KMS-11 (cell line): ENCODE results near the gene KCNQ1OT1.

Experiments used
- H2AFZ ChIP-seq: fragments of 200-600 bp; sonication (generic); 2 replicates; pipeline ENCODE4 v1.6.1; 2016; ENCODE audit warnings: antibody characterized with exemption, mixed run types, low read depth
- H3K27ac ChIP-seq: fragments of 200-600 bp; sonication (generic); 2 replicates; pipeline ENCODE4 v1.6.1; 2016; ENCODE audit warnings: mild to moderate bottlenecking, mixed run types
- H3K27me3 ChIP-seq: fragments of 200-600 bp; sonication (generic); 2 replicates; pipeline ENCODE4 v1.6.1; 2017; ENCODE audit warnings: mild to moderate bottlenecking, low read depth, mixed run types, moderate library complexity; ENCODE audit not compliant: insufficient read depth
- H3K36me3 ChIP-seq: fragments of 200-600 bp; sonication (generic); 2 replicates; pipeline ENCODE4 v1.6.1; 2017; ENCODE audit warnings: mild to moderate bottlenecking, mixed run types; ENCODE audit not compliant: insufficient read depth
- H3K4me1 ChIP-seq: fragments of 200-600 bp; sonication (generic); 2 replicates; pipeline ENCODE4 v1.6.1; 2016; ENCODE audit warnings: mild to moderate bottlenecking, low read depth, mixed run types; ENCODE audit not compliant: poor library complexity, severe bottlenecking
- H3K4me2 ChIP-seq: fragments of 200-600 bp; sonication (generic); 2 replicates; pipeline ENCODE4 v1.7.0; 2016; ENCODE audit warnings: mild to moderate bottlenecking, mixed run types
- H3K4me3 ChIP-seq: fragments of 200-600 bp; sonication (generic); IDR thresholded peaks from 2 replicates; pipeline ENCODE4 v1.6.1; 2017; ENCODE audit warnings: low read depth, low read length, mixed read lengths; ENCODE audit not compliant: insufficient read depth
- H3K79me2 ChIP-seq: fragments of 200-600 bp; sonication (generic); 2 replicates; pipeline ENCODE4 v1.6.1; 2016; ENCODE audit warnings: low read depth, mixed run types; ENCODE audit not compliant: insufficient read depth
- H3K9ac ChIP-seq: fragments of 200-600 bp; sonication (generic); 2 replicates; pipeline ENCODE4 v1.6.1; 2016; ENCODE audit warnings: mild to moderate bottlenecking, mixed run types
- H4K20me1 ChIP-seq: fragments of 200-600 bp; sonication (generic); 2 replicates; pipeline ENCODE4 v1.6.1; 2016; ENCODE audit warnings: mild to moderate bottlenecking, mixed run types; ENCODE audit not compliant: insufficient read depth
- CTCF ChIP-seq: fragments of 200-600 bp; sonication (generic); conservative IDR thresholded peaks from 2 replicates; pipeline ENCODE4 v1.6.1; 2017; ENCODE audit warnings: low read depth, mild to moderate bottlenecking, antibody characterized with exemption, low read length, moderate library complexity, mixed read lengths

The KCNQ1OT1 gene

GRCh38 chr11:2587132-2587930 lies 112.5 kb downstream of the KCNQ1OT1 start:
- Histone ChIP-seq H3K27ac (no peak overlapping the region), H3K4me1 (no peaks in the 10 kb centered on the region), H3K27me3 (no peaks in the 10 kb centered on the region), H3K4me2 (no peak overlapping the region), H3K4me3 (no peak overlapping the region), H3K36me3 (no peaks in the 10 kb centered on the region), H2AFZ (no peak overlapping the region), H3K79me2 (no peaks in the 10 kb centered on the region), H3K9ac (no peak overlapping the region), H4K20me1 (no peaks in the 10 kb centered on the region)
- TF ChIP-seq CTCF = no peak

- no peak for TF ChIP-seq CTCF
- Histone ChIP-seq H3K9ac (no peak overlapping the region), H4K20me1 (no peaks in the 10 kb centered on the region), H2AFZ (no peak overlapping the region), H3K4me1 (no peaks in the 10 kb centered on the region), H3K27me3 (no peaks in the 10 kb centered on the region), H3K79me2 (no peaks in the 10 kb centered on the region), H3K27ac (no peak overlapping the region), H3K4me3 (no peak overlapping the region), H3K4me2 (no peak overlapping the region), H3K36me3 (no peaks in the 10 kb centered on the region)
These were observed 113.0 kb downstream of the KCNQ1OT1 start for GRCh38 chr11:2586793-2587131.

GRCh38 chr11:2586087-2586792 lies 113.6 kb downstream of the KCNQ1OT1 start:
- Histone ChIP-seq H3K79me2 (no peaks in the 10 kb centered on the region), H3K36me3 (no peaks in the 10 kb centered on the region), H3K4me3 (no peak overlapping the region), H3K4me1 (no peaks in the 10 kb centered on the region), H2AFZ (no peak overlapping the region), H3K4me2 (no peak overlapping the region), H3K9ac (no peak overlapping the region), H3K27me3 (no peaks in the 10 kb centered on the region), H4K20me1 (no peaks in the 10 kb centered on the region), H3K27ac (no peak overlapping the region)
- TF ChIP-seq CTCF = no peak

GRCh38 chr11:2585566-2586086 lies 114.2 kb downstream of the KCNQ1OT1 start:
- H3K79me2 ChIP-seq = no peaks in the 10 kb centered on the region
- no peak overlapping the region for H3K4me3 ChIP-seq
- H3K9ac ChIP-seq = no peak overlapping the region
- no peak overlapping the region for H2AFZ ChIP-seq
- no peaks in the 10 kb centered on the region for H4K20me1 ChIP-seq
- no peaks in the 10 kb centered on the region for H3K36me3 ChIP-seq
- H3K27me3 ChIP-seq = no peaks in the 10 kb centered on the region
- TF ChIP-seq CTCF = no peak
- no peak overlapping the region for H3K4me2 ChIP-seq
- no peaks in the 10 kb centered on the region for H3K4me1 ChIP-seq
- H3K27ac ChIP-seq = no peak overlapping the region
